ENCODE measurements around the gene PLD3.

PLD3 gene

GRCh38 chr19:40335855-40336600 is 12.5 kb upstream of the PLD3 start:
- Histone ChIP-seq H3K27me3 (ENCODE audit: control insufficient read depth, low read length) (no peaks in the 10 kb centered on the region), H3K4me3 (ENCODE audit: low read length) (no peak overlapping the region), H3F3A (ENCODE audit: control insufficient read depth, insufficient read depth) (no peaks in the 10 kb centered on the region), H3K27ac (ENCODE audit: low read depth, low read length) (no peak overlapping the region), H4K20me1 (ENCODE audit: control insufficient read depth, insufficient read depth, low read depth, low read length) (no peaks in the 10 kb centered on the region), H3K4me1 (ENCODE audit: control insufficient read depth, low read length) (no peaks in the 10 kb centered on the region), H3K79me2 (ENCODE audit: control insufficient read depth, low read length) (peaks cover 21% of the 10 kb centered on the region), H3K4me2 (ENCODE audit: low read length) (no peak overlapping the region), H3K9me2 (replicated peaks; ENCODE audit: control insufficient read depth, low read length) (no peaks in the 10 kb centered on the region), H3K9me3 (ENCODE audit: control insufficient read depth, insufficient read depth, low read length) (no peaks in the 10 kb centered on the region), H3K36me3 (ENCODE audit: control insufficient read depth, low read length) (peaks cover 47% of the 10 kb centered on the region)
- TF ChIP-seq EZH2phosphoT487 (IDR thresholded peaks at IDR 0.05; ENCODE audit: borderline replicate concordance, low read length) (no peak), CTCF (IDR thresholded peaks at IDR 0.05; ENCODE audit: low read depth, low read length, poor library complexity, severe bottlenecking) (no peak)

DNA sequence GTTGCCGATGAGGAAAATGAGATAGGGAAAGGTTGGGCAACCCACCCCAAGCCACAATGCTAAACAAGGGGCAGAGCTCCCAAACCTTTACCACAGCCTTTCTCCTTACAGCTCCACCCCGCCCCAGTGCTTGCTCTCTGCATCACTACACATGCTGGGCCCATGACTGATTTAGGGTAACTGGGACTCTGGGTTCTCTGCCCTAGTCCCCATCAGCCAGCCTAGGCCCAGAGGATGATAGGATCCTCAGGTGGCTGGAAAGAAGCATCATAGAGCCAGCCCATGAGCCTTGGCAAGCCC is 11.9 kb upstream of the PLD3 start:
- no peak for TF ChIP-seq EZH2phosphoT487 (IDR thresholded peaks at IDR 0.05; ENCODE audit: borderline replicate concordance, low read length)
- TF ChIP-seq CTCF (IDR thresholded peaks at IDR 0.05; ENCODE audit: low read depth, low read length, poor library complexity, severe bottlenecking), result no peak
- no peaks in the 10 kb centered on the region for H3K9me2 ChIP-seq (replicated peaks; ENCODE audit: control insufficient read depth, low read length)
- no peak overlapping the region for H3K27ac ChIP-seq (ENCODE audit: low read depth, low read length)
- H3K9me3 ChIP-seq (ENCODE audit: control insufficient read depth, insufficient read depth, low read length), result no peaks in the 10 kb centered on the region
- H3K4me1 ChIP-seq (ENCODE audit: control insufficient read depth, low read length), result no peaks in the 10 kb centered on the region
- H3F3A ChIP-seq (ENCODE audit: control insufficient read depth, insufficient read depth), result no peaks in the 10 kb centered on the region
- H3K36me3 ChIP-seq (ENCODE audit: control insufficient read depth, low read length), result peaks cover 42% of the 10 kb centered on the region
- peaks cover 21% of the 10 kb centered on the region for H3K79me2 ChIP-seq (ENCODE audit: control insufficient read depth, low read length)
- no peak overlapping the region for H3K4me3 ChIP-seq (ENCODE audit: low read length)
- H3K27me3 ChIP-seq (ENCODE audit: control insufficient read depth, low read length), result no peaks in the 10 kb centered on the region
- no peak overlapping the region for H3K4me2 ChIP-seq (ENCODE audit: low read length)
- no peaks in the 10 kb centered on the region for H4K20me1 ChIP-seq (ENCODE audit: control insufficient read depth, insufficient read depth, low read depth, low read length)

DNA sequence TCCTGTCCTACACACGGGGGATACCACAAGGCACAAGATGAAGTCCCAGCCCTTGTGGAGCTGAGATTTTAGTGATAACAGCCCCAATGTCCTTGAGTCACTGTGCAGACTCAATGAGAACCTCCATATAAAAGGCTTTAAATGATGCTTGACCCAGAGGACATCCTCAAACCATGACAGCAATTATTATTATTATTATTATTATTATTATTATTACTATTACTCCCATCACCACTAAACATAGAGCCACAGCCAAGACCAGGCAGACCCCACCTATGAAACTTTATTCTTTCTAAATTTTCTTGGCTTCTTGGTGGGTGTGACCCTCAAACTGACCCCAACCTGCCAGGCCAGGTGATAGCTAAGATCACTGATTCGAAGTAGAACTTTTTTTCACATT is 11.4 kb upstream of the PLD3 start:
- no peaks in the 10 kb centered on the region for H3K9me3 ChIP-seq (ENCODE audit: control insufficient read depth, insufficient read depth, low read length)
- no peaks in the 10 kb centered on the region for H3K4me1 ChIP-seq (ENCODE audit: control insufficient read depth, low read length)
- H3F3A ChIP-seq (ENCODE audit: control insufficient read depth, insufficient read depth), result no peaks in the 10 kb centered on the region
- H3K9me2 ChIP-seq (replicated peaks; ENCODE audit: control insufficient read depth, low read length), result no peaks in the 10 kb centered on the region
- peaks cover 27% of the 10 kb centered on the region for H3K79me2 ChIP-seq (ENCODE audit: control insufficient read depth, low read length)
- no peaks in the 10 kb centered on the region for H3K27me3 ChIP-seq (ENCODE audit: control insufficient read depth, low read length)
- peaks cover 43% of the 10 kb centered on the region for H3K36me3 ChIP-seq (ENCODE audit: control insufficient read depth, low read length)
- no peak overlapping the region for H3K4me3 ChIP-seq (ENCODE audit: low read length)
- no peak overlapping the region for H3K27ac ChIP-seq (ENCODE audit: low read depth, low read length)
- no peak overlapping the region for H3K4me2 ChIP-seq (ENCODE audit: low read length)
- H4K20me1 ChIP-seq (ENCODE audit: control insufficient read depth, insufficient read depth, low read depth, low read length), result no peaks in the 10 kb centered on the region
- TF ChIP-seq CTCF (IDR thresholded peaks at IDR 0.05; ENCODE audit: low read depth, low read length, poor library complexity, severe bottlenecking) (no peak), EZH2phosphoT487 (IDR thresholded peaks at IDR 0.05; ENCODE audit: borderline replicate concordance, low read length) (no peak)
